Measurements from ENCODE around the gene HIP1R.

GRCh38 chr12:122889761-122890520 is 54.7 kb downstream of the HIP1R start:
- TF ChIP-seq, protein P1, sequence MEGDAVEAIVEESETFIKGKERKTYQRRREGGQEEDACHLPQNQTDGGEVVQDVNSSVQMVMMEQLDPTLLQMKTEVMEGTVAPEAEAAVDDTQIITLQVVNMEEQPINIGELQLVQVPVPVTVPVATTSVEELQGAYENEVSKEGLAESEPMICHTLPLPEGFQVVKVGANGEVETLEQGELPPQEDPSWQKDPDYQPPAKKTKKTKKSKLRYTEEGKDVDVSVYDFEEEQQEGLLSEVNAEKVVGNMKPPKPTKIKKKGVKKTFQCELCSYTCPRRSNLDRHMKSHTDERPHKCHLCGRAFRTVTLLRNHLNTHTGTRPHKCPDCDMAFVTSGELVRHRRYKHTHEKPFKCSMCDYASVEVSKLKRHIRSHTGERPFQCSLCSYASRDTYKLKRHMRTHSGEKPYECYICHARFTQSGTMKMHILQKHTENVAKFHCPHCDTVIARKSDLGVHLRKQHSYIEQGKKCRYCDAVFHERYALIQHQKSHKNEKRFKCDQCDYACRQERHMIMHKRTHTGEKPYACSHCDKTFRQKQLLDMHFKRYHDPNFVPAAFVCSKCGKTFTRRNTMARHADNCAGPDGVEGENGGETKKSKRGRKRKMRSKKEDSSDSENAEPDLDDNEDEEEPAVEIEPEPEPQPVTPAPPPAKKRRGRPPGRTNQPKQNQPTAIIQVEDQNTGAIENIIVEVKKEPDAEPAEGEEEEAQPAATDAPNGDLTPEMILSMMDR (IDR thresholded peaks at IDR 0.05 in 8 of 11, conservative IDR thresholded peaks at IDR 0.05 in 3 of 11): no peak
- peak in 1 of 3 donors; percentile 14 for TF ChIP-seq POLR2AphosphoS5 (IDR thresholded peaks at IDR 0.05)
- no peak for TF ChIP-seq POLR2A (IDR thresholded peaks at IDR 0.05)
